Mesenchymal stem cell (in vitro differentiated cells and primary cell): ENCODE measurements around the gene TMSB10.

ENCODE experiments used
- DNase-seq: peaks from one replicate; pipeline ENCODE4 v3.0.0-alpha.2; 2013
- H2AFZ ChIP-seq: one replicate; pipeline ENCODE4 v1.6.1; 2013; ENCODE audit warnings: low read depth, mild to moderate bottlenecking, control low read depth, inconsistent platforms, low read length, moderate library complexity
- H2AK5ac ChIP-seq: 2 replicates; pipeline ENCODE4 v1.6.1; 2013; ENCODE audit warnings: low read length, moderate library complexity, mild to moderate bottlenecking, inconsistent platforms; ENCODE audit not compliant: severe bottlenecking
- H2BK120ac ChIP-seq: one replicate; pipeline ENCODE4 v1.6.1; 2013; ENCODE audit warnings: low read depth, mild to moderate bottlenecking, inconsistent platforms, low read length, moderate library complexity
- H2BK12ac ChIP-seq, 2 experiments: one replicate each; pipeline ENCODE4 v1.6.1; 2013; ENCODE audit warnings: inconsistent platforms in 2 of 2, low read length in 2 of 2, mild to moderate bottlenecking in 2 of 2, moderate library complexity in 2 of 2, control low read depth in 1 of 2
- H2BK15ac ChIP-seq: one replicate; pipeline ENCODE4 v1.6.1; 2013; ENCODE audit warnings: mild to moderate bottlenecking, low read depth, inconsistent platforms; ENCODE audit not compliant: poor library complexity, severe bottlenecking
- H2BK5ac ChIP-seq: 2 replicates; pipeline ENCODE4 v1.6.1; 2013; ENCODE audit warnings: low read depth, mild to moderate bottlenecking, low read length, control low read depth, inconsistent platforms; ENCODE audit not compliant: poor library complexity, severe bottlenecking
- H3K14ac ChIP-seq, 2 experiments: one replicate each; pipeline ENCODE4 v1.6.1; 2013; ENCODE audit warnings: inconsistent platforms in 2 of 2, low read length in 2 of 2, control low read depth in 1 of 2, mild to moderate bottlenecking in 1 of 2, moderate library complexity in 1 of 2
- H3K18ac ChIP-seq, 2 experiments: one replicate each; pipeline ENCODE4 v1.6.1; 2013; ENCODE audit warnings: inconsistent platforms in 2 of 2, low read length in 2 of 2, control low read depth in 1 of 2, low read depth in 1 of 2, mild to moderate bottlenecking in 1 of 2
- H3K23ac ChIP-seq, 2 experiments: one replicate each; pipeline ENCODE4 v1.6.1; 2013; ENCODE audit warnings: inconsistent platforms in 2 of 2, low read length in 2 of 2, mild to moderate bottlenecking in 2 of 2, moderate library complexity in 2 of 2, control low read depth in 1 of 2
- H3K27ac ChIP-seq: 2 replicates; pipeline ENCODE4 v1.5.1; 2013; ENCODE audit warnings: mild to moderate bottlenecking, moderate library complexity, low read length, control low read depth, inconsistent platforms; ENCODE audit not compliant: poor library complexity, severe bottlenecking
- H3K27me3 ChIP-seq, 2 experiments: 2 replicates each; pipeline versions ENCODE4 v1.6.1 to v1.7.0; 2013; ENCODE audit warnings: low read length in 2 of 2, mild to moderate bottlenecking in 2 of 2, moderate library complexity in 2 of 2, control low read depth in 1 of 2, inconsistent platforms in 1 of 2; ENCODE audit not compliant: control insufficient read depth in 1 of 2, insufficient read depth in 1 of 2
- H3K36me3 ChIP-seq, 2 experiments: 2 replicates each; pipeline versions ENCODE4 v1.6.1 to v1.7.0; 2013; ENCODE audit warnings: low read length in 2 of 2, control low read depth in 1 of 2, inconsistent platforms in 1 of 2, low read depth in 1 of 2, mild to moderate bottlenecking in 1 of 2; ENCODE audit not compliant: insufficient read depth in 2 of 2, control insufficient read depth in 1 of 2
- H3K4ac ChIP-seq, 2 experiments: one replicate each; pipeline ENCODE4 v1.6.1; 2013; ENCODE audit warnings: inconsistent platforms in 2 of 2, low read length in 2 of 2, mild to moderate bottlenecking in 2 of 2, moderate library complexity in 2 of 2, control low read depth in 1 of 2, low read depth in 1 of 2
- H3K4me1 ChIP-seq: 2 replicates; pipeline ENCODE4 v1.6.1; 2013; ENCODE audit warnings: low read depth, low read length, control low read depth; ENCODE audit not compliant: control insufficient read depth, insufficient read depth
- H3K4me2 ChIP-seq: 2 replicates; pipeline ENCODE4 v1.6.1; 2013; ENCODE audit warnings: low read length, mild to moderate bottlenecking, inconsistent platforms; ENCODE audit not compliant: poor library complexity, severe bottlenecking
- H3K4me3 ChIP-seq, 2 experiments: 2 replicates each; pipeline versions ENCODE4 v1.5.1 to v1.7.0; 2013; ENCODE audit warnings: low read length in 2 of 2, mild to moderate bottlenecking in 2 of 2, control low read depth in 1 of 2, low read depth in 1 of 2; ENCODE audit not compliant: insufficient read depth in 1 of 2
- H3K79me1 ChIP-seq: replicated peaks from 2 replicates; pipeline ENCODE4 v1.6.1; 2013; ENCODE audit warnings: mild to moderate bottlenecking, control low read depth, low read length, inconsistent platforms; ENCODE audit not compliant: poor library complexity, severe bottlenecking
- H3K9ac ChIP-seq: 2 replicates; pipeline ENCODE4 v1.7.0; 2013; ENCODE audit warnings: mild to moderate bottlenecking, low read length, moderate library complexity
- H3K9me3 ChIP-seq: 2 replicates; pipeline ENCODE4 v1.7.0; 2013; ENCODE audit warnings: mild to moderate bottlenecking, low read length; ENCODE audit not compliant: control insufficient read depth
- H4K8ac ChIP-seq: one replicate; pipeline ENCODE4 v1.6.1; 2013; ENCODE audit warnings: inconsistent platforms, mild to moderate bottlenecking, low read length, moderate library complexity
- H4K91ac ChIP-seq: one replicate; pipeline ENCODE4 v1.6.1; 2013; ENCODE audit warnings: mild to moderate bottlenecking, low read length, inconsistent platforms
- WGBS: methylation state at CpG from one replicate; pipeline ENCODE4 v1.1.7; 2013; ENCODE audit warnings: mixed read lengths; 5-methylcytosine and 5-hydroxymethylcytosine counted together

Gene TMSB10

DNA sequence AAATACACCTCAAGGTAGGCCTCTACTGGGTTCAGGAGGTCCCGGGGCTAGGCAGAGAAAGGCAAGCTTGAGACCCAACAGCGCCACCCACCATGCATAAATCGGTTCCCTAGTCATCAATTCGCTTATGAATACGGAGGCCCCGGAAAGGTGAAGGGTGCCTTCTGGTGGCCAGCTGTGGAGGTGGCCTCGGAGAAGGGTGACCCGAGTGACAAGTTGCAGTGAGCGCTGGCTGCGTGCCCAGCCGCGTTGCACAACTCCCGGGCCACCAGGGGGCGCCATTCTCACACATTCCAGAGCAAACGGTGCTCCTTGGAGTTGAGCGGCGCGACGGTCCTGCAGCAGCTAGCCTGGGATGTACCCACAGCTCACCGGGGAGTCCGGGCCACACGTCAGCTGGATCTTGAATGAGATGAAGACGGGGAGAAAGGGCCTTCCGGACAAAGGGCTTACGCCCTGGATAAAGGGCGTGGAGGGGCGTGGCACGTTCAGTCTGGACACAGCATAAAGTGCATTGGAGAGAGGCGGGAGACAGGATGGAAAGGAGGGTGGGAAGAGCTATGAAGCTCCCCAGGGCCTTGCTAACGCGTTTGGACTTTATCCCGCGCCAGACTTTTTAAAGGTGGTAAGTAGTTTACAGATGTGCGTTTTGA is 20.4 kb downstream of the TMSB10 start:
- Histone ChIP-seq H3K4me3 (peak overlapping the region in 1 of 2 experiments; percentile 84), H2BK5ac (no peak overlapping the region), H3K4me1 (peaks cover 10% of the 10 kb centered on the region), H3K9ac (peak overlapping the region; percentile 56), H3K27me3 (no peaks in the 10 kb centered on the region), H3K4ac (no peak overlapping the region), H4K91ac (no peak overlapping the region), H2BK120ac (no peak overlapping the region), H3K18ac (peak overlapping the region in 1 of 2 experiments; percentile 66), H3K23ac (no peak overlapping the region), H2AFZ (peak overlapping the region; percentile 18), H3K14ac (no peak overlapping the region), H2BK15ac (no peak overlapping the region), H3K27ac (no peak overlapping the region), H4K8ac (no peak overlapping the region), H3K36me3 (no peaks in the 10 kb centered on the region), H3K9me3 (no peaks in the 10 kb centered on the region), H2AK5ac (no peak overlapping the region), H2BK12ac (peak overlapping the region in 1 of 2 experiments; percentile 31), H3K4me2 (peak overlapping the region; percentile 37), H3K79me1 (no peaks in the 10 kb centered on the region)
- WGBS = 5% methylated on average over 33 of the region's 34 CpGs
- peak; percentile 84 for DNase-seq

DNA sequence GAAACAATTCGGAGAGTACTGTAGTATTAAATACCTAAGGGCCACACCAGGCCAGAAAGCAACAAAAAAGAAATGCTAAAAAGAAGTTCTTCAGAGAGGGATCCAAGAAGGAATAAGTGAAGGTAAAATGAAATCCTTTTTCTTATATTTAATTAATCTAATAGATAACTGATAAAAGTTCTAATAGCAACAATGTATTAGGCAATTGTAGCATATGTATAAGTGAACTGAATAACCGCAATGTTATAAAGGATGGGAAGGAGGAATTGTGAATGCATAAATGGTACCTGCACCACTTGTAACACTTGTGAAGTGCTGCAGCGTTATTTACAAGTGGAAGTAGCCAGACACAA is 21.8 kb downstream of the TMSB10 start:
- H3K4me2 ChIP-seq = no peak overlapping the region
- H3K79me1 ChIP-seq = no peaks in the 10 kb centered on the region
- H3K4me3 ChIP-seq = peak overlapping the region in 1 of 2 experiments; percentile 84
- no peaks in the 10 kb centered on the region for H3K9me3 ChIP-seq
- no peak for DNase-seq
- H2AFZ ChIP-seq = no peak overlapping the region
- no peak overlapping the region for H3K4ac ChIP-seq
- no peak overlapping the region for H2BK5ac ChIP-seq
- no peak overlapping the region for H2BK120ac ChIP-seq
- no peak overlapping the region for H2AK5ac ChIP-seq
- H3K27ac ChIP-seq = no peak overlapping the region
- H3K9ac ChIP-seq = peak overlapping the region; percentile 56
- no peak overlapping the region for H3K18ac ChIP-seq
- no peak overlapping the region for H4K91ac ChIP-seq
- no peak overlapping the region for H2BK12ac ChIP-seq
- H3K23ac ChIP-seq = no peak overlapping the region
- no peaks in the 10 kb centered on the region for H3K27me3 ChIP-seq
- peaks cover 10% of the 10 kb centered on the region for H3K4me1 ChIP-seq
- no peaks in the 10 kb centered on the region for H3K36me3 ChIP-seq
- 77% methylated on average over 2 of the region's 3 CpGs for WGBS
- no peak overlapping the region for H2BK15ac ChIP-seq
- H4K8ac ChIP-seq = no peak overlapping the region
- no peak overlapping the region for H3K14ac ChIP-seq

DNA sequence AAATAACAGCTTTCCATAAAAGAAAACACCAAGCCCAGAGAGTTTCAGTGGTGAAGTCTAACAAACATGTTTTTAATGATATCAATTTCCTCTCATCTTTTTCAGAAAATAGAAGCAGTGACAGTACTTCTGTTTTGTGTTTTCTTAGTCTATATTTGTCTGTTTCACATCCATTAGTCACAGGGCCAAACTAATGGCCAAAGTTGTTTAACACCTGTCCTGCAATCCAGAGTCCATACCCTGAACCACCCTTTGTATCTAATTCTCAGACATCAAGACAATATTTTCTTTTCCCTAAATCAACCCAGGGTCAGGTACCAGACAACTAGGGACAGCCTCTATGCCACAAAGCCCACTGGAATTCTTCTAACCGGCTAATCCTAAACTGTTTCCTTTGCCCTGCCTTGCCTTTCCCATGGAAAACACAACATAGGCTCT is 25.9 kb downstream of the TMSB10 start:
- no peak overlapping the region for H4K8ac ChIP-seq
- no peak overlapping the region for H3K4me3 ChIP-seq
- H3K27ac ChIP-seq = no peak overlapping the region
- H3K9me3 ChIP-seq = no peaks in the 10 kb centered on the region
- no peak overlapping the region for H2BK12ac ChIP-seq
- no peak overlapping the region for H3K18ac ChIP-seq
- no peak overlapping the region for H2AK5ac ChIP-seq
- DNase-seq = no peak
- no peak overlapping the region for H3K14ac ChIP-seq
- no peak overlapping the region for H4K91ac ChIP-seq
- peaks cover 4% of the 10 kb centered on the region for H3K4me1 ChIP-seq
- no peak overlapping the region for H3K23ac ChIP-seq
- H3K4me2 ChIP-seq = no peak overlapping the region
- H3K79me1 ChIP-seq = no peaks in the 10 kb centered on the region
- no peaks in the 10 kb centered on the region for H3K27me3 ChIP-seq
- H2BK15ac ChIP-seq = no peak overlapping the region
- 71% methylated on average over 1 of the region's 1 CpG for WGBS
- no peak overlapping the region for H2BK5ac ChIP-seq
- H3K9ac ChIP-seq = no peak overlapping the region
- H3K36me3 ChIP-seq = no peaks in the 10 kb centered on the region
- H2AFZ ChIP-seq = no peak overlapping the region
- H2BK120ac ChIP-seq = no peak overlapping the region
- H3K4ac ChIP-seq = no peak overlapping the region

DNA sequence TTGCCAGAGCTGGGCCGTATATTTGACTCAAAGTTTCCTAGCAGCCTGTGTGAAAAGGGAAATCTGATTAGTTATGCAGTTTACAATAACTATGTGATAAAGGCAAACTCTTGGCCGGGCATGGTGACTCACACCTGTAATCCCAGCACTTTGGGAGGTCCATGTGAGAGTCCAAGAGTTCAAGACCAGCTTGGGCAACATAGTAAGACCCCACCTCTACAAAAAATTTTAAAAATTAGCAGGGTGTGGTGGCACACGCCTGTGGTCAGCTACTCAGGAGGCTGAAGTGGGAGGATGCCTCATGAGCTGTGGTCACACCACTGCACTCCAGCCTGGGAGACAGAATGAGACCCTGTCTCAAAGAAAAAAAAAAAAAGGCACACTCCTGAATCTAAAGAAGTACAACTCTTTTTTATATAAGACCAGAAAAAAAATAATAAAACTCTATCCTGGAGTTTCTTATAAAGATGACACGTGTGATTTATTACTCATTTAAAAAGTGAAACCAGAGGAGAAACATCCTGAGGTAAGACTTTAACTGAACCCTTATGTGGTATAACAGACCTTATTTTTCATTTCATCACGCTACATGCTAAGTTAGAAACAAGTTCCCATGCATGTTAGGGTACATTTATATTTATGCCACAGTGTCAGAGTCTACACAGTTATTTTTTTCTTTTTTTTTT is 32.9 kb downstream of the TMSB10 start:
- no peak overlapping the region for H2BK12ac ChIP-seq
- H3K14ac ChIP-seq = no peak overlapping the region
- H3K27me3 ChIP-seq = no peaks in the 10 kb centered on the region
- H3K4me3 ChIP-seq = no peak overlapping the region
- 67% methylated on average over 3 of the region's 5 CpGs for WGBS
- no peak overlapping the region for H2BK15ac ChIP-seq
- no peak overlapping the region for H3K9ac ChIP-seq
- peak; percentile 27 for DNase-seq
- H3K4me1 ChIP-seq = no peaks in the 10 kb centered on the region
- H3K4me2 ChIP-seq = no peak overlapping the region
- no peak overlapping the region for H4K8ac ChIP-seq
- H3K23ac ChIP-seq = no peak overlapping the region
- H3K36me3 ChIP-seq = no peaks in the 10 kb centered on the region
- no peak overlapping the region for H2BK120ac ChIP-seq
- no peak overlapping the region for H3K18ac ChIP-seq
- H3K79me1 ChIP-seq = no peaks in the 10 kb centered on the region
- no peak overlapping the region for H2AFZ ChIP-seq
- H3K9me3 ChIP-seq = no peaks in the 10 kb centered on the region
- no peak overlapping the region for H2AK5ac ChIP-seq
- no peak overlapping the region for H3K27ac ChIP-seq
- H4K91ac ChIP-seq = no peak overlapping the region
- H3K4ac ChIP-seq = no peak overlapping the region
- no peak overlapping the region for H2BK5ac ChIP-seq
